ENCODE data around the gene CEBPA. TPM values are rescaled to one million over a fixed set of nuclear protein-coding genes. Genes with fewer than 3 reads are reported as not detected.

Gene CEBPA
- total and polyA plus RNA-seq, 4 experiments from 2014 or later: 0.20 to 2.4 (median 1.6) TPM

GRCh38 chr19:33345163-33345562 is 42.8 kb upstream of the CEBPA start:
- POLR2A ChIA-PET (ENCODE audit: partially characterized antibody): no interaction called here
- Histone ChIP-seq H3K27ac (ENCODE audit: low read depth, low read length) (no peak overlapping the region), H3K4me1 (ENCODE audit: insufficient read depth, low read length) (no peaks in the 10 kb centered on the region), H3K4me3 (ENCODE audit: low read length in 2 of 2) (no peak overlapping the region), H3K36me3 (ENCODE audit: insufficient read depth, low read length) (no peaks in the 10 kb centered on the region), H3K27me3 (ENCODE audit: insufficient read depth, low read length) (peaks cover 9% of the 10 kb centered on the region), H3K9me3 (ENCODE audit: control insufficient read depth in 1 of 2, low read length in 2 of 2) (no peaks in the 10 kb centered on the region)
- CTCF ChIA-PET (ENCODE audit: partially characterized antibody): no interaction called here
- intact Hi-C loops (cut with micrococcal nuclease): no loop called here
- H3K4me1 Mint-ChIP-seq: no peaks in the 10 kb centered on the region
- DNase-seq: no peak
- H3K4me3 Mint-ChIP-seq: no peak overlapping the region
- H3K9me3 Mint-ChIP-seq: peaks cover 0 to 5% (median 0%) of the 10 kb centered on the region in 8 donors
- H3K27ac Mint-ChIP-seq: no peak overlapping the region
- peaks cover 19 to 44% of the 10 kb centered on the region in 2 donors for H3K27me3 Mint-ChIP-seq
- no peaks in the 10 kb centered on the region for H3K36me3 Mint-ChIP-seq

GRCh38 chr19:33344573-33344925 is 42.2 kb upstream of the CEBPA start:
- H3K4me1 Mint-ChIP-seq: no peaks in the 10 kb centered on the region
- ChIA-PET CTCF (ENCODE audit: partially characterized antibody) (no interaction called here), POLR2A (ENCODE audit: partially characterized antibody) (no interaction called here)
- Histone ChIP-seq H3K9me3 (ENCODE audit: control insufficient read depth in 1 of 2, low read length in 2 of 2) (no peaks in the 10 kb centered on the region), H3K36me3 (ENCODE audit: insufficient read depth, low read length) (no peaks in the 10 kb centered on the region), H3K27ac (ENCODE audit: low read depth, low read length) (no peak overlapping the region), H3K4me3 (ENCODE audit: low read length in 2 of 2) (no peak overlapping the region), H3K4me1 (ENCODE audit: insufficient read depth, low read length) (no peaks in the 10 kb centered on the region), H3K27me3 (ENCODE audit: insufficient read depth, low read length) (peaks cover 9% of the 10 kb centered on the region)
- H3K36me3 Mint-ChIP-seq: no peaks in the 10 kb centered on the region
- H3K9me3 Mint-ChIP-seq: peaks cover 0 to 5% (median 0%) of the 10 kb centered on the region in 8 donors
- intact Hi-C loops (cut with micrococcal nuclease): no loop called here
- DNase-seq: no peak
- no peak overlapping the region for H3K27ac Mint-ChIP-seq
- H3K27me3 Mint-ChIP-seq: peaks cover 17 to 44% of the 10 kb centered on the region in 2 donors
- no peak overlapping the region for H3K4me3 Mint-ChIP-seq

DNA sequence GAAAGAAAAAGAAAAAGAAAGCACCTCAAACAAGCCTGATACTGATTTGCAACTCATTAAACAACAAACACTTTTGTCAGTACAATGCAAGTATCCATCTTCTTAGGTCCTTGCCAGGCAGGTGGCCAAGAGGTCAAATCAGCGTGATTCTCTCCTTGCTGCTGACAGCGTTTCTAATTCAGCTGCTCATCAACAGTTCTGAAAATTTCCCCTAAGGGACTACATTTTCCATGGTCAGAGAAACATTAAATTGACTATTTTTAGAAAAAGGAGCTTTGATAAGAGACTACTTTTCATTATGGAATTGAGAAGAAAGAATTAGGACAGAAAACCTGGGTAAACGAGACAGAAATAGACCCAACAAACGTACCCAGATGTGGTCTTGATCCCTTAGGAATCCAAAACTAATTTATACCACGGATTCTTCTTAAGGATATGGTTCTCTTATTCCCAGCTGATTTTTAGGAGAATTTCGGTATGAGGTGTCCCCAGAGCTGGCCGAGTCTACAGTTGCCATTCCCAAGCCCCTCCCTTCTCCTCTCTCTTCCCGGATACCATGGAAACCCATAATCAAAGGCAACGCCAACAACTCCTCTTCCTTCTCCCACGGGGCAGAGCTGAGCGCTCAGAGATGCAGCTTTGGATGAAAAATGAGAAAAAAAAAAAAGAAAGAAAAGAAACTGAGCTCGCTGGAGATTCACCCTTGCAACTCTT is 41.7 kb upstream of the CEBPA start:
- Histone ChIP-seq H3K4me3 (ENCODE audit: low read length in 2 of 2) (no peak overlapping the region), H3K4me1 (ENCODE audit: insufficient read depth, low read length) (no peaks in the 10 kb centered on the region), H3K9me3 (ENCODE audit: control insufficient read depth in 1 of 2, low read length in 2 of 2) (no peaks in the 10 kb centered on the region), H3K36me3 (ENCODE audit: insufficient read depth, low read length) (no peaks in the 10 kb centered on the region), H3K27ac (ENCODE audit: low read depth, low read length) (no peak overlapping the region), H3K27me3 (ENCODE audit: insufficient read depth, low read length) (peaks cover 9% of the 10 kb centered on the region)
- no peaks in the 10 kb centered on the region for H3K36me3 Mint-ChIP-seq
- DNase-seq: no peak
- intact Hi-C loops (cut with micrococcal nuclease): no loop called here
- ChIA-PET POLR2A (ENCODE audit: partially characterized antibody) (no interaction called here), CTCF (ENCODE audit: partially characterized antibody) (no interaction called here)
- no peak overlapping the region for H3K27ac Mint-ChIP-seq
- H3K4me3 Mint-ChIP-seq: no peak overlapping the region
- H3K9me3 Mint-ChIP-seq: peaks cover 0 to 5% (median 0%) of the 10 kb centered on the region in 8 donors
- H3K4me1 Mint-ChIP-seq: no peaks in the 10 kb centered on the region
- H3K27me3 Mint-ChIP-seq: peaks cover 15 to 47% of the 10 kb centered on the region in 2 donors

GRCh38 chr19:33343301-33343700 is 41.0 kb upstream of the CEBPA start:
- DNase-seq: no peak
- Mint-ChIP-seq H3K36me3 (no peaks in the 10 kb centered on the region), H3K4me1 (no peaks in the 10 kb centered on the region)

DNA sequence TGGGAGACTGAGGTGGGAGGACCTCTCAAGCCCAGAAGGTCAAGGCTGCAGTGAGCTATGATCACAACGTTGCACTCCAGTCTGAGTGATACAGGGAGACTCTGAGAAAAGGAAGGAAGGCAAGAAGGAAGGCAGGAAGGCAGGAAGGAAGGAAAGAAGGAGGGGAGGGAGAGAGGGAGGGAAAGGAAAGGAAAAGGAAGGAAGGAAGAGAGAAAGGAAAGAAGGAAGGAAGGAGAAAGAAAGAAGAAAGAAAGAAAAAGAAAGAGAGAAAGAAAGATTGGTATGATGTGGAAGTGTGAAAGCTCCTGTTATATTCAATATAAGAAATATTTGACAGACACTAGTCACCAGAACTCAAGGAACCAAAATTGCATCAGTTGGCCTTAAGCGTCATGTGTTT is 38.7 kb upstream of the CEBPA start:
- H3K27me3 Mint-ChIP-seq: peaks cover 16 to 44% of the 10 kb centered on the region in 2 donors
- no peak overlapping the region for H3K4me3 Mint-ChIP-seq
- no peak overlapping the region for H3K4me3 ChIP-seq (ENCODE audit: low read length in 2 of 2)
- no peaks in the 10 kb centered on the region for H3K27me3 ChIP-seq (ENCODE audit: insufficient read depth, low read length)
- ChIA-PET POLR2A (ENCODE audit: partially characterized antibody) (no interaction called here), CTCF (ENCODE audit: partially characterized antibody) (no interaction called here)
- no peak for DNase-seq
- intact Hi-C loops (cut with micrococcal nuclease): no loop called here
- peaks cover 0 to 5% (median 0%) of the 10 kb centered on the region in 8 donors for H3K9me3 Mint-ChIP-seq
- no peaks in the 10 kb centered on the region for H3K4me1 Mint-ChIP-seq
- no peaks in the 10 kb centered on the region for H3K36me3 Mint-ChIP-seq
- no peak overlapping the region for H3K27ac ChIP-seq (ENCODE audit: low read depth, low read length)
- no peaks in the 10 kb centered on the region for H3K9me3 ChIP-seq (ENCODE audit: control insufficient read depth in 1 of 2, low read length in 2 of 2)
- H3K27ac Mint-ChIP-seq: no peak overlapping the region
- no peaks in the 10 kb centered on the region for H3K4me1 ChIP-seq (ENCODE audit: insufficient read depth, low read length)
- no peaks in the 10 kb centered on the region for H3K36me3 ChIP-seq (ENCODE audit: insufficient read depth, low read length)

More at GRCh38 chr19:33343301-33343700, 41.0 kb upstream of the CEBPA start:
- Histone ChIP-seq H3K27ac (ENCODE audit: low read depth, low read length) (no peak overlapping the region), H3K27me3 (ENCODE audit: insufficient read depth, low read length) (peaks cover 9% of the 10 kb centered on the region), H3K9me3 (ENCODE audit: control insufficient read depth in 1 of 2, low read length in 2 of 2) (no peaks in the 10 kb centered on the region), H3K4me3 (ENCODE audit: low read length in 2 of 2) (no peak overlapping the region), H3K4me1 (ENCODE audit: insufficient read depth, low read length) (no peaks in the 10 kb centered on the region), H3K36me3 (ENCODE audit: insufficient read depth, low read length) (no peaks in the 10 kb centered on the region)
- ChIA-PET POLR2A (ENCODE audit: partially characterized antibody) (no interaction called here), CTCF (ENCODE audit: partially characterized antibody) (no interaction called here)
- Mint-ChIP-seq H3K4me3 (no peak overlapping the region), H3K27ac (no peak overlapping the region), H3K9me3 (peaks cover 0 to 5% (median 0%) of the 10 kb centered on the region in 8 donors), H3K27me3 (peaks cover 15 to 49% of the 10 kb centered on the region in 2 donors)
- intact Hi-C loops (cut with micrococcal nuclease): no loop called here

GRCh38 chr19:33339016-33339984 is 37.0 kb upstream of the CEBPA start:
- Mint-ChIP-seq H3K4me3 (no peak overlapping the region), H3K27me3 (peaks cover 13 to 32% of the 10 kb centered on the region in 2 donors), H3K36me3 (no peaks in the 10 kb centered on the region), H3K27ac (no peak overlapping the region), H3K4me1 (no peaks in the 10 kb centered on the region), H3K9me3 (peaks cover 0 to 2% (median 0%) of the 10 kb centered on the region in 8 donors)
- ChIA-PET CTCF (ENCODE audit: partially characterized antibody) (no interaction called here), POLR2A (ENCODE audit: partially characterized antibody) (no interaction called here)
- no peak overlapping the region for H3K27ac ChIP-seq (ENCODE audit: low read depth, low read length)
- H3K4me3 ChIP-seq (ENCODE audit: low read length in 2 of 2): no peak overlapping the region
- H3K36me3 ChIP-seq (ENCODE audit: insufficient read depth, low read length): no peaks in the 10 kb centered on the region
- H3K4me1 ChIP-seq (ENCODE audit: insufficient read depth, low read length): no peaks in the 10 kb centered on the region
- H3K9me3 ChIP-seq (ENCODE audit: control insufficient read depth in 1 of 2, low read length in 2 of 2): no peaks in the 10 kb centered on the region
- H3K27me3 ChIP-seq (ENCODE audit: insufficient read depth, low read length): no peaks in the 10 kb centered on the region
- intact Hi-C loops (cut with micrococcal nuclease): no loop called here
- DNase-seq: no peak

DNA sequence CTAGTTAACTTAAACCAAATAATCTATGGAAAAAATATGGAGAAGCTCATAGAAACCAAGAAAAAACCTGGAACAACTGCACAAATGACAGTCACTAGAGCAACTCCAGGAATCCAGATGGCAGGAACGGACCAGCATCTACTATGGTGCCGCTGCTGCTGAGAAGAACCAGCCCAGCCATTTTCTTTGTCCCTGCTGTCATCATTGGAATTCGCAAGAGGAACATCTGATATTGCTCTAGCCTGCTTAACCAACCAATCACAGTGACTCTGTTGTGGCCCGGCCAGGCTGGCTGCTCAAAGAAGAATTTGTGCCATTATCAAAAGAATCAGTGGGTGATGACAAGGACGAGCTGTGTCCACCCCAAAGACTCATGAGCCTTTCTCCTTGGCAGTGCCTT is 33.1 kb upstream of the CEBPA start:
- ChIA-PET POLR2A (ENCODE audit: partially characterized antibody) (no interaction called here), CTCF (ENCODE audit: partially characterized antibody) (interaction anchor here (1.5 kb wide), 1 partner anchor 80 kb away, joined by 3 read pairs; no protein-coding TSS in a partner anchor)
- Histone ChIP-seq H3K4me1 (ENCODE audit: insufficient read depth, low read length) (no peaks in the 10 kb centered on the region), H3K9me3 (ENCODE audit: control insufficient read depth in 1 of 2, low read length in 2 of 2) (no peaks in the 10 kb centered on the region), H3K27ac (ENCODE audit: low read depth, low read length) (no peak overlapping the region), H3K4me3 (ENCODE audit: low read length in 2 of 2) (no peak overlapping the region), H3K27me3 (ENCODE audit: insufficient read depth, low read length) (no peaks in the 10 kb centered on the region), H3K36me3 (ENCODE audit: insufficient read depth, low read length) (no peaks in the 10 kb centered on the region)
- no peak overlapping the region for H3K4me3 Mint-ChIP-seq
- no peak for DNase-seq
- no peaks in the 10 kb centered on the region for H3K4me1 Mint-ChIP-seq
- no peaks in the 10 kb centered on the region for H3K9me3 Mint-ChIP-seq
- intact Hi-C loops (cut with micrococcal nuclease): no loop called here
- no peaks in the 10 kb centered on the region for H3K36me3 Mint-ChIP-seq
- no peak overlapping the region for H3K27ac Mint-ChIP-seq
- peaks cover 5 to 14% of the 10 kb centered on the region in 2 donors for H3K27me3 Mint-ChIP-seq
